ENCODE data around the gene SHOX. TPM values are rescaled to one million over a fixed set of nuclear protein-coding genes. Genes with fewer than 3 reads are reported as not detected.
"Not testable (repeated sequence)": the region's sequence is repeated elsewhere in the genome, so short reads cannot be mapped to it uniquely, and the experiment has no call there.

The SHOX gene
- not detected in 2 replicates for total RNA-seq (2014; rRNA removed; shearing (Covaris generic); ENCODE audit: low replicate concordance)

- H3K4me3 ChIP-seq, result no peak within 1 kb of the TSS
- no peak for DNase-seq
- H3K27me3 ChIP-seq, result peaks cover 28% of the 10 kb centered on the region
- H3K36me3 ChIP-seq, result no peaks in the 10 kb centered on the region
- H3K9me3 ChIP-seq, result 0 out of 2 replicates have a peak, but pooled peaks cover 4% of the 10 kb centered on the region
Observed at GRCh38 chrX:630612-631496, at the start of gene SHOX. SHOX (plus strand) TSS chrX:630791; CDS start chrX:630898, 107 bp downstream.

- no peak for DNase-seq
- H3K4me3 ChIP-seq, result no peak overlapping the region
Observed at GRCh38 chrX:581066-581465, 49.5 kb upstream of the SHOX start.

GRCh38 chrX:581720-582298 lies 48.8 kb upstream of the SHOX start:
- Histone ChIP-seq H3K27me3 (no peaks in the 10 kb centered on the region), H3K9me3 (no peaks in the 10 kb centered on the region), H3K36me3 (no peaks in the 10 kb centered on the region), H3K4me3 (no peak overlapping the region)
- peak; percentile 37 for DNase-seq

More at GRCh38 chrX:581066-581465, 49.5 kb upstream of the SHOX start:
- Histone ChIP-seq H3K36me3 (no peaks in the 10 kb centered on the region), H3K9me3 (no peaks in the 10 kb centered on the region), H3K27me3 (no peaks in the 10 kb centered on the region)

GRCh38 chrX:584572-584971 lies 46.0 kb upstream of the SHOX start:
- no peaks in the 10 kb centered on the region for H3K27me3 ChIP-seq
- DNase-seq, result no peak
- H3K9me3 ChIP-seq, result no peaks in the 10 kb centered on the region
- no peaks in the 10 kb centered on the region for H3K36me3 ChIP-seq
- H3K4me3 ChIP-seq, result no peak overlapping the region

- Histone ChIP-seq H3K36me3 (no peaks in the 10 kb centered on the region), H3K9me3 (no peaks in the 10 kb centered on the region), H3K4me3 (no peak overlapping the region), H3K27me3 (no peaks in the 10 kb centered on the region)
- no peak for DNase-seq
Observed at GRCh38 chrX:585115-585808, 45.3 kb upstream of the SHOX start.

GRCh38 chrX:586351-586750 lies 44.2 kb upstream of the SHOX start:
- DNase-seq, result peak; percentile 31
- Histone ChIP-seq H3K27me3 (no peaks in the 10 kb centered on the region), H3K9me3 (no peaks in the 10 kb centered on the region), H3K36me3 (no peaks in the 10 kb centered on the region), H3K4me3 (peak overlapping the region; percentile 14; the same call in 1 of the 2 replicates)

- H3K4me3 ChIP-seq, DNase-seq, H3K9me3 ChIP-seq, H3K27me3 ChIP-seq, H3K36me3 ChIP-seq: not testable (repeated sequence)
Observed at GRCh38 chrX:589261-589660, 41.3 kb upstream of the SHOX start.

- 0 out of 2 replicates have a peak, but pooled peaks cover 5% of the 10 kb centered on the region for H3K9me3 ChIP-seq
- no peak for DNase-seq
- no peaks in the 10 kb centered on the region for H3K36me3 ChIP-seq
- H3K4me3 ChIP-seq, result no peak overlapping the region
- no peaks in the 10 kb centered on the region for H3K27me3 ChIP-seq
Observed at GRCh38 chrX:590693-591404, 39.7 kb upstream of the SHOX start.

- Histone ChIP-seq H3K36me3 (no peaks in the 10 kb centered on the region), H3K4me3 (no peak overlapping the region), H3K9me3 (peaks cover 13% of the 10 kb centered on the region), H3K27me3 (no peaks in the 10 kb centered on the region)
- no peak for DNase-seq
Observed at GRCh38 chrX:599837-600715, 30.5 kb upstream of the SHOX start.

GRCh38 chrX:603029-603428 lies 27.6 kb upstream of the SHOX start:
- not testable (repeated sequence) for H3K4me3 ChIP-seq, H3K27me3 ChIP-seq, DNase-seq, H3K36me3 ChIP-seq, H3K9me3 ChIP-seq

- H3K9me3 ChIP-seq, H3K36me3 ChIP-seq, H3K4me3 ChIP-seq, DNase-seq, H3K27me3 ChIP-seq: not testable (repeated sequence)
Observed at GRCh38 chrX:604616-605015, 26.0 kb upstream of the SHOX start.

- H3K9me3 ChIP-seq, DNase-seq: not testable (repeated sequence)
Observed at GRCh38 chrX:608088-608487, 22.5 kb upstream of the SHOX start.

GRCh38 chrX:614136-614535 lies 16.5 kb upstream of the SHOX start:
- no peak overlapping the region for H3K4me3 ChIP-seq
- no peaks in the 10 kb centered on the region for H3K27me3 ChIP-seq
- DNase-seq, result no peak
- H3K36me3 ChIP-seq, result no peaks in the 10 kb centered on the region
- H3K9me3 ChIP-seq, result no peaks in the 10 kb centered on the region

More at GRCh38 chrX:608088-608487, 22.5 kb upstream of the SHOX start:
- H3K4me3 ChIP-seq, H3K27me3 ChIP-seq, H3K36me3 ChIP-seq: not testable (repeated sequence)

- Histone ChIP-seq H3K4me3 (no peak overlapping the region), H3K27me3 (no peaks in the 10 kb centered on the region), H3K9me3 (no peaks in the 10 kb centered on the region), H3K36me3 (no peaks in the 10 kb centered on the region)
- DNase-seq, result no peak
Observed at GRCh38 chrX:617401-617800, 13.2 kb upstream of the SHOX start.

GRCh38 chrX:617891-618290 lies 12.7 kb upstream of the SHOX start:
- H3K4me3 ChIP-seq, result no peak overlapping the region
- H3K36me3 ChIP-seq, result no peaks in the 10 kb centered on the region
- no peaks in the 10 kb centered on the region for H3K9me3 ChIP-seq
- no peaks in the 10 kb centered on the region for H3K27me3 ChIP-seq
- DNase-seq, result no peak

- H3K4me3 ChIP-seq, H3K36me3 ChIP-seq, H3K27me3 ChIP-seq, H3K9me3 ChIP-seq, DNase-seq: not testable (repeated sequence)
Observed at GRCh38 chrX:618304-618703, 12.3 kb upstream of the SHOX start.

Measured in MG63 (cell line).